ENCODE measurements around the gene KCNC2.

Gene KCNC2

GRCh38 chr12:75157385-75157784 lies 52.3 kb downstream of the KCNC2 start:
- no peak for DNase-seq

GRCh38 chr12:75155962-75156361 lies 53.7 kb downstream of the KCNC2 start:
- no peak for DNase-seq

GRCh38 chr12:75154388-75154787 lies 55.3 kb downstream of the KCNC2 start:
- no peak for DNase-seq

GRCh38 chr12:75139196-75139595 lies 70.4 kb downstream of the KCNC2 start:
- no peak for DNase-seq

- DNase-seq = no peak
Measured at GRCh38 chr12:75137896-75138295, 71.7 kb downstream of the KCNC2 start.

- no peak for DNase-seq
Measured at GRCh38 chr12:75135026-75135425, 74.6 kb downstream of the KCNC2 start.

GRCh38 chr12:75130811-75131210 lies 78.8 kb downstream of the KCNC2 start:
- peak; percentile 31 for DNase-seq

GRCh38 chr12:75129275-75129674 lies 80.4 kb downstream of the KCNC2 start:
- no peak for DNase-seq

GRCh38 chr12:75121036-75121705 lies 88.5 kb downstream of the KCNC2 start:
- no peak for DNase-seq

- DNase-seq = no peak
Measured at GRCh38 chr12:75120311-75120711, 89.3 kb downstream of the KCNC2 start.

- DNase-seq = no peak
Measured at GRCh38 chr12:75116646-75117198, 92.9 kb downstream of the KCNC2 start.

GRCh38 chr12:75115748-75116147 lies 93.9 kb downstream of the KCNC2 start:
- DNase-seq = no peak

- DNase-seq = no peak
Measured at GRCh38 chr12:75103822-75104221, 105.8 kb downstream of the KCNC2 start.

GRCh38 chr12:75101781-75102180 lies 107.9 kb downstream of the KCNC2 start:
- no peak for DNase-seq

GRCh38 chr12:75099210-75099609 lies 110.4 kb downstream of the KCNC2 start:
- no peak for DNase-seq

- no peak for DNase-seq
Measured at GRCh38 chr12:75097003-75097402, 112.6 kb downstream of the KCNC2 start.

GRCh38 chr12:75087654-75088053 lies 122.0 kb downstream of the KCNC2 start:
- DNase-seq = no peak

GRCh38 chr12:75086091-75087038 lies 123.3 kb downstream of the KCNC2 start:
- no peak for DNase-seq

GRCh38 chr12:75081305-75081704 lies 128.3 kb downstream of the KCNC2 start:
- DNase-seq = no peak

- DNase-seq = no peak
Measured at GRCh38 chr12:75080582-75080981, 129.1 kb downstream of the KCNC2 start.

GRCh38 chr12:75065482-75065881 lies 144.2 kb downstream of the KCNC2 start:
- no peak for DNase-seq

- DNase-seq = no peak
Measured at GRCh38 chr12:75062691-75063090, 146.9 kb downstream of the KCNC2 start.

- no peak for DNase-seq
Measured at GRCh38 chr12:75058228-75058627, 151.4 kb downstream of the KCNC2 start.

- no peak for DNase-seq
Measured at GRCh38 chr12:75048767-75049166, 160.9 kb downstream of the KCNC2 start.
